Tibial nerve (tissue), 3 donors: ENCODE measurements around the gene VMAC.

ENCODE experiments used
- POLR2A ChIP-seq, 2 donors: fragments of 450-650 bp; IDR thresholded peaks; one replicate each; pipeline ENCODE4 v1.6.1; 2017; ENCODE audit warnings: antibody characterized with exemption in 2 of 2, mild to moderate bottlenecking in 2 of 2, moderate library complexity in 2 of 2
- TF ChIP-seq, protein P1 (sequence below), 5 experiments: fragments of 200-600 bp in 3 of 5; fragments of 450-650 bp in 2 of 5; sonication (generic) in 3 of 5; IDR thresholded peaks; one replicate each; pipeline ENCODE4 v1.5.1; 2016 to 2019; ENCODE audit warnings: antibody characterized with exemption in 5 of 5, mild to moderate bottlenecking in 3 of 5, moderate library complexity in 2 of 5

DNA sequence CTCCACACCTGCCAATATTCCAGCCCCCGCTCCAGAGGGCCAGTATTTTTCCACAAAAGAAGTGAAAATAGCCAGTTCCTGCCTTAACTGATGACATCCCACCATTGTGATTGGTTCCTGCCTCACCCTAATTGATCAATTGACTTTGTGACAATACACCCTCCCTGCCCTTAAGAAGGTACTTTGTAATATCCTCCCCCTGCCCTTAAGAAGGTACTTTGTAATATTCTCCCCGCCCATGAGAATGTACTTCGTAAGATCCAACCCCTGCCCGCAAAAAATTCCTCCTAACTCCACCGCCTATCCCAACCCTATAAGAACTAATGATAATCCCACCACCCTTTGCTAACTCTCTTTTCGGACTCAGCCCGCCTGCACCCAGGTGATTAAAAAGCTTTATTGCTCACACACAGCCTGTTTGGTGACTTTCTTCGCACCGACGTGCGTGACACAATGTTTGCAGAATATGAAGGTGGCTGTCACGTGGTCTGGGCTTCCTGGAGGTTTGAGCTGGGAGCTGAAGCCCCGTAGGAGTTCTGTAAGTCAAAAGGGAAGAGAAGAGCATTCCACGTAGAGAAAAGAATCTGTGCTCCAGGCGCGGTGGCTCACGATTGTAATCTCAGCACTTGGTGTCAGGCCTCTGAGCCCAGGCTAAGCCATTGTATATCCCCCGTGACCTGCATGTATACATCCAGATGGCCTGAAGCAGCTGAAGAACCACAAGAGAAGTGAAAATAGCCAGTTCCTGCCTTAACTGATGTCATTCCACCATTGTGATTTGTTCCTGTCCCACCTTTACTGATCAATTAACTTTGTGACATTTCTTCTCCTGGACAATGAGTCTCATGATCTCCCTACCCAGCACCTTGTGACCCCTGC lies 47.2 kb upstream of the VMAC start:
- no peak for TF ChIP-seq POLR2A (IDR thresholded peaks at IDR 0.05)
- TF ChIP-seq, protein P1, sequence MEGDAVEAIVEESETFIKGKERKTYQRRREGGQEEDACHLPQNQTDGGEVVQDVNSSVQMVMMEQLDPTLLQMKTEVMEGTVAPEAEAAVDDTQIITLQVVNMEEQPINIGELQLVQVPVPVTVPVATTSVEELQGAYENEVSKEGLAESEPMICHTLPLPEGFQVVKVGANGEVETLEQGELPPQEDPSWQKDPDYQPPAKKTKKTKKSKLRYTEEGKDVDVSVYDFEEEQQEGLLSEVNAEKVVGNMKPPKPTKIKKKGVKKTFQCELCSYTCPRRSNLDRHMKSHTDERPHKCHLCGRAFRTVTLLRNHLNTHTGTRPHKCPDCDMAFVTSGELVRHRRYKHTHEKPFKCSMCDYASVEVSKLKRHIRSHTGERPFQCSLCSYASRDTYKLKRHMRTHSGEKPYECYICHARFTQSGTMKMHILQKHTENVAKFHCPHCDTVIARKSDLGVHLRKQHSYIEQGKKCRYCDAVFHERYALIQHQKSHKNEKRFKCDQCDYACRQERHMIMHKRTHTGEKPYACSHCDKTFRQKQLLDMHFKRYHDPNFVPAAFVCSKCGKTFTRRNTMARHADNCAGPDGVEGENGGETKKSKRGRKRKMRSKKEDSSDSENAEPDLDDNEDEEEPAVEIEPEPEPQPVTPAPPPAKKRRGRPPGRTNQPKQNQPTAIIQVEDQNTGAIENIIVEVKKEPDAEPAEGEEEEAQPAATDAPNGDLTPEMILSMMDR (IDR thresholded peaks at IDR 0.05): no peak
